Osteocyte (in vitro differentiated cells): ENCODE data around the gene AHNAK2. TPM values are rescaled to one million over a fixed set of nuclear protein-coding genes. Genes with fewer than 3 reads are reported as not detected.
"Not testable (repeated sequence)": the region's sequence is repeated elsewhere in the genome, so short reads cannot be mapped to it uniquely, and the experiment has no call there.

Experiments
- DNase-seq: peaks from one replicate; pipeline ENCODE4 v3.0.0; 2021; ENCODE audit warnings: mixed read lengths; ENCODE audit not compliant: unreplicated experiment; ENCODE audit errors: extremely low spot score
- H3K27ac Mint-ChIP-seq: one replicate; pipeline ENCODE4 v1.8.0; 2021; ENCODE audit warnings: mild to moderate bottlenecking, mixed read lengths; ENCODE audit not compliant: unreplicated experiment
- H3K27me3 Mint-ChIP-seq: one replicate; pipeline ENCODE4 v1.8.0; 2021; ENCODE audit warnings: mixed read lengths; ENCODE audit not compliant: unreplicated experiment
- H3K36me3 Mint-ChIP-seq: one replicate; pipeline ENCODE4 v1.8.0; 2021; ENCODE audit warnings: mixed read lengths; ENCODE audit not compliant: unreplicated experiment
- H3K4me1 Mint-ChIP-seq: one replicate; pipeline ENCODE4 v1.8.0; 2021; ENCODE audit warnings: mixed read lengths; ENCODE audit not compliant: unreplicated experiment
- H3K4me3 Mint-ChIP-seq: one replicate; pipeline ENCODE4 v1.8.0; 2021; ENCODE audit warnings: mild to moderate bottlenecking, moderate library complexity, mixed read lengths; ENCODE audit not compliant: unreplicated experiment
- H3K9me3 Mint-ChIP-seq: one replicate; pipeline ENCODE4 v1.8.0; 2021; ENCODE audit warnings: mixed read lengths; ENCODE audit not compliant: unreplicated experiment
- total RNA-seq: library from RNA; stranded (reverse); gene quantifications from 2 replicates; pipeline ENCODE4 v1.2.1, GENCODE V29; 2021
- TF ChIP-seq, protein P1 (sequence below): fragments of 200-600 bp; sonication (generic); IDR thresholded peaks from 2 replicates; pipeline ENCODE4 v1.5.0; 2021; ENCODE audit warnings: antibody characterized with exemption, mild to moderate bottlenecking, moderate library complexity

Gene AHNAK2
- total RNA-seq, 1 donor from 2014 or later, result 145 TPM

DNA sequence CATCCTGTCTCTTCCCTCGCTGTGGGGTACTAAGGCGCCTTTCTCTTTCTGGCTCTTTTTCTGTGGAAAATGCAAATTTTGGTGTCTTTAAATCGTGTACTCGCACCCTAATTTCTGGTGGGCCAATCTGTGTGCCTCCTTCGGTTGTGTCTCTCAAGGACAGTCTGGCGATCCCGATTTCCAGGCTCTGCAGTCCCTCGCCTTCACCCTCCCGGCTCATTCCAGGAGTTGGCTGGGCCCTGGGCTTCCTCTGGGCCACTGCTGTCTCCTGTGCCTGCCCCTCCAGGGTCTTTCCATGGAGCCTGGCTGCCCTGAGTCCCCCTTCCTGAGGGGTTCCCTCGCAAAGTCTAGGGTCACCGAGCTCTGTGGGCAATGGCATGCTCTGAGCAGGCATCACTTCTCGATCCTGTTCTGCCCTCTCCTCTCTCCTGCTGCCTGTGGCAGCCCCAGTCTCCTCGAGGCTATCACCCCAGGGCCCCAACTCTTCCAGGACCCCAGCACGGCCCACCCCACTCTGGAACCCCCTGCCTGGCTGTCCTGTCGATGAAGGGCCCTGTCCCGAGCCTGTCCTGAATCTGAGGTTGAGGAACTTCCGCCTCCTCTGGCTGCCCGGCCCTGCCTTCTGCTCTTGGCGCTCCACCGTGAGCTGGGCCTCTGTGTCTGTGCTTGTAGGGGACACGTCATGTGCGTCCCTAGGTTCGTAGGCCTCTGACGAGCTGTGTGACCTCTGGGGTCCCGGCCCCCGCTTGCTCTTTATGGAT is 24.1 kb downstream of the AHNAK2 start:
- peaks cover 10% of the 10 kb centered on the region for H3K4me1 Mint-ChIP-seq
- no peaks in the 10 kb centered on the region for H3K9me3 Mint-ChIP-seq
- peaks cover 42% of the 10 kb centered on the region for H3K36me3 Mint-ChIP-seq
- DNase-seq, result no peak
- TF ChIP-seq, protein P1, sequence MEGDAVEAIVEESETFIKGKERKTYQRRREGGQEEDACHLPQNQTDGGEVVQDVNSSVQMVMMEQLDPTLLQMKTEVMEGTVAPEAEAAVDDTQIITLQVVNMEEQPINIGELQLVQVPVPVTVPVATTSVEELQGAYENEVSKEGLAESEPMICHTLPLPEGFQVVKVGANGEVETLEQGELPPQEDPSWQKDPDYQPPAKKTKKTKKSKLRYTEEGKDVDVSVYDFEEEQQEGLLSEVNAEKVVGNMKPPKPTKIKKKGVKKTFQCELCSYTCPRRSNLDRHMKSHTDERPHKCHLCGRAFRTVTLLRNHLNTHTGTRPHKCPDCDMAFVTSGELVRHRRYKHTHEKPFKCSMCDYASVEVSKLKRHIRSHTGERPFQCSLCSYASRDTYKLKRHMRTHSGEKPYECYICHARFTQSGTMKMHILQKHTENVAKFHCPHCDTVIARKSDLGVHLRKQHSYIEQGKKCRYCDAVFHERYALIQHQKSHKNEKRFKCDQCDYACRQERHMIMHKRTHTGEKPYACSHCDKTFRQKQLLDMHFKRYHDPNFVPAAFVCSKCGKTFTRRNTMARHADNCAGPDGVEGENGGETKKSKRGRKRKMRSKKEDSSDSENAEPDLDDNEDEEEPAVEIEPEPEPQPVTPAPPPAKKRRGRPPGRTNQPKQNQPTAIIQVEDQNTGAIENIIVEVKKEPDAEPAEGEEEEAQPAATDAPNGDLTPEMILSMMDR, result no peak
- no peak overlapping the region for H3K4me3 Mint-ChIP-seq
- no peaks in the 10 kb centered on the region for H3K27me3 Mint-ChIP-seq
- no peak overlapping the region for H3K27ac Mint-ChIP-seq

DNA sequence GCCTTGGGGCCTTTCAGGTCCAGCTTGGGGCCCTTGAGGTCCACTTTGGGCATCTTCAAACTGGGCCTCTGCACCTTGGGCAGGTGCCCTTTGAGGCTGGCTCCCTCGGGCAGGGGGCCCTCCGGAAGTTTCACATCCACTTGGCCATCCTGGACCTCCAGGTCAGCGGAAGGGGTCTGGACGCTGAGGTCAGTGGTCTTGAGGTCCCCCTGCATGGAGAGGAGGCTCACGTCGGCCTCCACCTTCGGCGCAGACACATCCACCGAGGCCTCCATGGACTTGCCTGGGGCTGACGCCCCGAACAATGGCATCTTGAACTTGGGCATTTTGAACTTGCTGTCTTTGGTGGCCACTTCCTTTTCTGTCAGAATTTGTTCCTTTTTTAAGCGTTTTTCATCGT is 25.1 kb downstream of the AHNAK2 start:
- Mint-ChIP-seq H3K27ac (no peak overlapping the region), H3K27me3 (no peaks in the 10 kb centered on the region), H3K9me3 (no peaks in the 10 kb centered on the region), H3K4me3 (no peak overlapping the region), H3K36me3 (peaks cover 42% of the 10 kb centered on the region), H3K4me1 (peaks cover 10% of the 10 kb centered on the region)
- TF ChIP-seq, protein P1, result no peak
- no peak for DNase-seq

DNA sequence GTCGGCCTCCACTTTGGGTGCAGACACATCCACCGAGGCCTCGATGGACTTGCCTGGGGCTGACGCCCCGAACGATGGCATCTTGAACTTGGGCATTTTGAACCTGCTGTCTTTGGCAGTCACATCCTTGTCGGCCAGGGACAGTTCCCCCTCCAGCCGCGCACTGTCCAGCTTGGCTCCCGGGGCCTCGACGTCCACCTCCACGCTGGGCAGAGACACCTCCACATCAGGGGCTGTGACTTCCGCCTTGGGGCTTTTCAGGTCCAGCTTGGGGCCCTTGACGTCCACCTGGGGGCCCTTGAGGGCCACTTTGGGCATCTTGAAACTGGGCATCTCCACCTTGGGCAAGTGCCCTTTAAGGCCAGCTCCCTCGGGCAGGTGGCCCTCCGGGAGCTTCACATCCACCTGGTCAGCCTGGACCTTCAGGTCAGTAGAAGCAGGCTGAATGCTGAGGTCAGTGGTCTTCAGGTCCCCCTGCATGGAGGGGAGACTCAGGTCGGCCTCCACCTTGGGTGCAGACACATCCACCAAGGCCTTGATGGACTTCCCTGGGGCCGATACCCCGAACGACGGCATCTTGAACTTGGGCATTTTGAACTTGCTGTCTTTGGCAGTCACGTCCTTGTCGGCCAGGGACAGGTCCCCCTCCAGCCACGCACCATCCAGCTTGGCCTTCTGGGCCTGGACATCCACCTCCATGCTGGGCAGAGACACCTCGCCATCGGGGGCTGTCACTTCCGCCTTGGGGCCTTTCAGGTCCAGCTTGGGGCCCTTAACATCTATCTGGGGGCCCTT is 26.1 kb downstream of the AHNAK2 start:
- H3K27ac Mint-ChIP-seq, H3K4me3 Mint-ChIP-seq, H3K9me3 Mint-ChIP-seq, H3K27me3 Mint-ChIP-seq, H3K4me1 Mint-ChIP-seq, DNase-seq: not testable (repeated sequence)
- peaks cover 37% of the 10 kb centered on the region for H3K36me3 Mint-ChIP-seq

DNA sequence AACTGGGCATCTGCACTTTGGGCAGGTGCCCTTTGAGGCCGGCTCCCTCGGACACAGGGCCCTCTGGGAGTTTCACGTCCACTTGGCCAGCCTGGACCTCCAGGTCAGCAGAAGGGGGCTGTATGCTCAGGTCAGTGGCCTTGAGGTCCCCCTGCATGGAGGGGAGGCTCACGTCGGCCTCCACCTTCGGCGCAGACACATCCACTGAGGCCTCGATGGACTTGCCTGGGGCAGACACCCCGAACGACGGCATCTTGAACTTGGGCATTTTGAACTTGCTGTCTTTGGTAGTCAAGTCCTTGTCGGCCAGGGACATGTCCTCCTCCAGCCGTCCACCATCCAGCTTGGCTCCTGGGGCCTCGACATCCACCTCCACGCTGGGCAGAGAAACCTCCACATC is 27.5 kb downstream of the AHNAK2 start:
- H3K36me3 Mint-ChIP-seq, result peaks cover 33% of the 10 kb centered on the region
- H3K27ac Mint-ChIP-seq, H3K27me3 Mint-ChIP-seq, DNase-seq, H3K4me3 Mint-ChIP-seq, H3K9me3 Mint-ChIP-seq, H3K4me1 Mint-ChIP-seq: not testable (repeated sequence)

DNA sequence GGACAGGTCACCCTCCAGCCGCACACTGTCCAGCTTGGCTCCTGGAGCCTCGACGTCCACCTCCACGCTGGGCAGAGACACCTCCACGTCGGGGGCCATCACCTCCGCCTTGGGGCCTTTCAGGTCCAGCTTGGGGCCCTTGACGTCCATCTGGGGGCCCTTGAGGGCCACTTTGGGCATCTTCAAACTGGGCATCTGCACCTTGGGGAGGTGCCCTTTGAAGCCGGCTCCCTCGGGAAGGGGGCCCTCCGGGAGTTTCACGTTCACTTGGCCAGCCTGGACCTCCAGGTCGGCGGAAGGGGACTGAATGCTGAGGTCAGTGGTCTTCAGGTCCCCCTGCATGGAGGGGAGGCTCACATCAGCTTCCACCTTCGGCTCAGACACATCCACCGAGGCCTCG is 28.2 kb downstream of the AHNAK2 start:
- TF ChIP-seq, protein P1, result no peak
- Mint-ChIP-seq H3K4me3 (no peak overlapping the region), H3K36me3 (peaks cover 39% of the 10 kb centered on the region), H3K9me3 (no peaks in the 10 kb centered on the region), H3K4me1 (no peaks in the 10 kb centered on the region), H3K27ac (no peak overlapping the region), H3K27me3 (no peaks in the 10 kb centered on the region)
- no peak for DNase-seq

DNA sequence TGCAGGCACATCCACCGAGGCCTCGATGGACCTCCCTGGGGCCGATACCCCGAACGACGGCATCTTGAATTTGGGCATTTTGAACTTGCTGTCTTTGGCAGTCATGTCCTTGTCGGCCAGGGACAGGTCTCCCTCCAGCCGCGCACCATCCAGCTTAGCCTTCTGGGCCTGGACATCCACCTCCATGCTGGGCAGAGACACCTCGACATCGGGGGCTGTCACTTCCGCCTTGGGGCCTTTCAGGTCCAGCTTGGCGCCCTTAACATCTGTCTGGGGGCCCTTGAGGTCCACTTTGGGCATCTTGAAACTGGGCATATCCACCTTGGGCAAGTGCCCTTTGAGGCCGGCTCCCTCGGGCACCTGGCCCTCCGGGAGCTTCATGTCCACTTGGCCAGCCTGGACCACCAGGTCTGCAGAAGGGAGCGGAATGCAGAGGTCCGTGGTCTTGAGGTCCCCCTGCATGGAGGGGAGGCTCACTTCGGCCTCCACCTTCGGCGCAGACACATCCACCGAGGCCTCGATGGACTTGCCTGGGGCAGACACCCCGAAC is 28.7 kb downstream of the AHNAK2 start:
- H3K4me1 Mint-ChIP-seq, DNase-seq, H3K27me3 Mint-ChIP-seq, H3K9me3 Mint-ChIP-seq, H3K27ac Mint-ChIP-seq, H3K4me3 Mint-ChIP-seq: not testable (repeated sequence)
- peaks cover 34% of the 10 kb centered on the region for H3K36me3 Mint-ChIP-seq
